ENCODE results near the gene ZFYVE26. TPM values are rescaled to one million over a fixed set of nuclear protein-coding genes. Genes with fewer than 3 reads are reported as not detected.
"Not testable (repeated sequence)": the region's sequence is repeated elsewhere in the genome, so short reads cannot be mapped to it uniquely, and the experiment has no call there.

ZFYVE26 gene
- total and polyA plus RNA-seq, 5 donors from 2014 or later, result 2.9 to 27.4 (median 3.7) TPM

DNA sequence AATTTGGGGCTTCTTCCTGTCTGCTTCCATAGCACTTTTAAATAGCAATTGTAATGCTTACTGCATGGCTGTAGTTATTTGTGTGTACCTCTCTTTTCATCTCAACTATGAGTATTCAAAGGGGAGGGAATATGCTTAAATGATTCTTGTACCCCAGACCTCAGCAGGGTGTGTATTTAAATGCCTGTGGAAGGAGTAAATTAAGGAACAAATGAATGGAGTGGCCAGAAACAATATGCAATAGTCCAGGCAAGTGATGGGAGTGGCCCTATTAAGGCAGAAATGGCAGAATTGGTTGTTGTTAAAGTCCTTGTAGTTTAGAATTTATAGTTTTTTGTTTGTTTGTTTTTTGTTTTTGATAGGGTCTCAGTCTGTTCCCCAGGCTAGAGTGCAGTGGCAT is 4.7 kb upstream of the ZFYVE26 start:
- peak overlapping the region in 1 of 3 donors; percentile 99 for H3K27ac Mint-ChIP-seq
- H3K4me3 Mint-ChIP-seq, result peak overlapping the region; percentile 57 to 100 (median 100)
- Histone ChIP-seq H3K27ac (ENCODE audit: insufficient read depth, low read length, poor library complexity, severe bottlenecking) (no peak overlapping the region), H3K4me3 (ENCODE audit: low read depth, low read length) (peak overlapping the region; percentile 88), H3K9me3 (ENCODE audit: control insufficient read depth in 2 of 2, low read length in 2 of 2) (no peaks in the 10 kb centered on the region), H3K4me1 (ENCODE audit: control insufficient read depth, insufficient read depth, low read length, poor library complexity, severe bottlenecking) (peaks cover 23% of the 10 kb centered on the region), H3K27me3 (ENCODE audit: control insufficient read depth, insufficient read depth, low read length) (no peaks in the 10 kb centered on the region), H3K36me3 (ENCODE audit: control insufficient read depth, insufficient read depth, low read length) (no peaks in the 10 kb centered on the region)
- no peaks in the 10 kb centered on the region for H3K9me3 Mint-ChIP-seq
- peaks cover 9 to 35% (median 21%) of the 10 kb centered on the region in 4 donors for H3K4me1 Mint-ChIP-seq
- H3K36me3 Mint-ChIP-seq, result peaks cover 4% of the 10 kb centered on the region
- H3K27me3 Mint-ChIP-seq, result no peaks in the 10 kb centered on the region
- DNase-seq (no peak), ATAC-seq (ENCODE audit: low read depth in 2 of 2) (no peak)

DNA sequence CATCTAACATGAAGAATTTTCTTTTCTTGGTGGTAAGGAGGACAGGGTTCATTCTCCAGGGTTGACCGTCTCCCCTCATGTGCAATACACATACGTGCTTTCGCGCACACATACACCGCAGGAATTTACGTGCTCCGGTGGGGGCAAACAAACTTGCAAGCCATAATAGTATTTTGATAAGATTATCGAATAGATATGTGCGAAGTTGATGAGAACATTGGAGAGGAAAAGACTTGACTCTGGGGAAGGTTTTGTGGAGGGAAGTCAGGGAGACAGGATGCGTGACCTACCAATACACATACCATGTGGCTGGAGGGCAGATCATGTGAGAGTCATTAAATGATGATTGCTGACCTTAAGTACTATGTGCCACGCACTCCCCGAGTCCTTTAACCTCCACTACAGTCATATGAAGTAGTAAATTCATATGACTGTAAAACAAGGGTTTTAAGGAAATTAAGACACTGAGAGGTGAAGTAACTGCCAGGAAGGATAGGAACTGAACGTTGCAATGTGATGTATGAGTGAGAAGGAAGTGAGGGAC is 4.1 kb upstream of the ZFYVE26 start:
- H3K9me3 Mint-ChIP-seq, result no peaks in the 10 kb centered on the region
- peak overlapping the region; percentile 32 to 99 (median 97) for H3K27ac Mint-ChIP-seq
- Histone ChIP-seq H3K36me3 (ENCODE audit: control insufficient read depth, insufficient read depth, low read length) (no peaks in the 10 kb centered on the region), H3K27me3 (ENCODE audit: control insufficient read depth, insufficient read depth, low read length) (no peaks in the 10 kb centered on the region), H3K4me1 (ENCODE audit: control insufficient read depth, insufficient read depth, low read length, poor library complexity, severe bottlenecking) (peaks cover 29% of the 10 kb centered on the region), H3K27ac (ENCODE audit: insufficient read depth, low read length, poor library complexity, severe bottlenecking) (peak overlapping the region; percentile 68), H3K9me3 (ENCODE audit: control insufficient read depth in 2 of 2, low read length in 2 of 2) (no peaks in the 10 kb centered on the region), H3K4me3 (ENCODE audit: low read depth, low read length) (peak overlapping the region; percentile 88)
- peak overlapping the region; percentile 95 to 100 (median 100) for H3K4me3 Mint-ChIP-seq
- no peaks in the 10 kb centered on the region for H3K27me3 Mint-ChIP-seq
- no peak for ATAC-seq (ENCODE audit: low read depth in 2 of 2)
- H3K36me3 Mint-ChIP-seq, result no peaks in the 10 kb centered on the region
- peak in 1 of 3 donors; percentile 23 for DNase-seq
- H3K4me1 Mint-ChIP-seq, result peaks cover 12 to 40% (median 21%) of the 10 kb centered on the region in 4 donors

DNA sequence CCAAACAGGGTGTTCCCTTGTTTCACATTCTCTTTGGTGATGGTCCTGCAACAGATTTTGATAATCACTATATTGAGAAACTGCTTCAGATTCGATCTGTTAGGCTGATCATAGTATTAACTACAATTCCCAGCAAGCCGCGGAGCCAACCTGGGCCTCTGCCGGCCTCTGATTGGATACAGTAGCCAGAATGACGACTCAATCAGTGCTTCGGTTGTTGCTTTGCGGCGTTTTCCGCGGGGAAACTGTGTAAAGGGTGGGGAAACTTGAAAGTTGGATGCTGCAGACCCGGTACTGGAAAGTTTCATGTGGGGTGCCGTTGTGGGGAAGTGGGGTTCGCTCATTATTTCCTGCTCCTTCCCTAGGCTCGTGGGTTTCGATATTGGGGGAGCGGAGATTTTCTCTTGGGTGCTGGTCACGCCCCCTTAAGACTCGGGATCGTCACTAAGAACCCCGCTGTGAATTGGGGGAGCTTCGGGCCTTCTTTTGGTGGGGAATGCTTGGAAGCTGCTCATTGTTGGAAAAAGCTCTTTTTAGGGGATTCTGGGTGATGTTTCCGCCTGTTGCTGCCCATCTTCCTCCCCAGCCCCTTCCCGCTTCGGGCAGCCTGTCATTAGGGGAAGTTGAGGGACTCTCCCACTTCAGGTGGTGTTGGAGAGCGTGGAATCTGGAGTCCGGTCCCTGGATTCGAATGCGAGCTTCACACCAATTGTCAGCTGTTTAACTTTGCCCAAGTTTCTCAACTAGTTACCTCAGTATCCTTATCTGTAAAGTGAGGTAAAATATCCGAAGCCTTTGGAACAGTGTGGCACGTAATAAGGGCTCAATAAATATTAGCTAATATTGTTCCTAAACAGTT is 3.4 kb upstream of the ZFYVE26 start, which contains the start of gene RAD51B:
RAD51B (plus strand) TSS at position 217 of the 859 bp plus-strand sequence.
- peak; percentile 85 to 91 (median 89) for DNase-seq
- H3K4me1 ChIP-seq (ENCODE audit: control insufficient read depth, insufficient read depth, low read length, poor library complexity, severe bottlenecking), result peaks cover 34% of the 10 kb centered on the region
- H3K27ac Mint-ChIP-seq, result peak within 1 kb of the TSS; percentile 94 to 99 (median 97)

DNA sequence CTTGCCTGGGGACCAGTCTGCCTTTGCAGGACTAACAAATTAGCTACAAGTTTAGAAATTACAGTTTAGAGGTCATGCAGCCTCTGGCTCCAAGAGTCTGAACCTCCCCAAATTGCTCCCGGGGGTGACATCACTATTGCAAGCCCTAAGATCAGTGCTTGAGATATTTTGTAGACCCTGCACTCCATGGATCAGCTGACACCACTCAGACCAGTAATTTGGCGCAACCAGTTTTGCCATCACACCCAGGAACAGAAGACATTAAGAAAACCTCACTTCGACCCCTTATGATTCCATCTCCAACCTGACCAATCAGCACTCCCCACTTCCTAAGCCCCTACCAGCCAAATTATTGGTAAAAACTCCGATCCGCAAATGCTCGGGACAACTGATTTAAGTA is 2.1 kb upstream of the ZFYVE26 start:
- not testable (repeated sequence) for H3K27me3 ChIP-seq (ENCODE audit: control insufficient read depth, insufficient read depth, low read length); H3K9me3 Mint-ChIP-seq; DNase-seq; H3K36me3 ChIP-seq (ENCODE audit: control insufficient read depth, insufficient read depth, low read length); H3K4me3 ChIP-seq (ENCODE audit: low read depth, low read length); H3K36me3 Mint-ChIP-seq; H3K27ac ChIP-seq (ENCODE audit: insufficient read depth, low read length, poor library complexity, severe bottlenecking); H3K9me3 ChIP-seq (ENCODE audit: control insufficient read depth in 2 of 2, low read length in 2 of 2); H3K27me3 Mint-ChIP-seq; ATAC-seq (ENCODE audit: low read depth in 2 of 2)
- peak overlapping the region in 3 of 4 donors; percentile 99 to 100 (median 100) for H3K4me3 Mint-ChIP-seq
- H3K27ac Mint-ChIP-seq, result peak overlapping the region in 2 of 3 donors; percentile 11 to 18
- H3K4me1 Mint-ChIP-seq, result peaks cover 20 to 59% (median 34%) of the 10 kb centered on the region in 4 donors
- H3K4me1 ChIP-seq (ENCODE audit: control insufficient read depth, insufficient read depth, low read length, poor library complexity, severe bottlenecking), result peaks cover 34% of the 10 kb centered on the region

More for the DNA sequence above, 3.4 kb upstream of the ZFYVE26 start, which contains the start of gene RAD51B:
- no peaks in the 10 kb centered on the region for H3K27me3 Mint-ChIP-seq
- no peaks in the 10 kb centered on the region for H3K27me3 ChIP-seq (ENCODE audit: control insufficient read depth, insufficient read depth, low read length)
- no peaks in the 10 kb centered on the region for H3K36me3 ChIP-seq (ENCODE audit: control insufficient read depth, insufficient read depth, low read length)
- H3K4me3 Mint-ChIP-seq, result peak within 1 kb of the TSS; percentile 95 to 100 (median 100)
- no peaks in the 10 kb centered on the region for H3K9me3 ChIP-seq (ENCODE audit: control insufficient read depth in 2 of 2, low read length in 2 of 2)
- H3K4me1 Mint-ChIP-seq, result peaks cover 15 to 47% (median 26%) of the 10 kb centered on the region in 4 donors
- peak within 1 kb of the TSS; percentile 68 for H3K27ac ChIP-seq (ENCODE audit: insufficient read depth, low read length, poor library complexity, severe bottlenecking)
- peak within 1 kb of the TSS; percentile 88 for H3K4me3 ChIP-seq (ENCODE audit: low read depth, low read length)
- no peaks in the 10 kb centered on the region for H3K36me3 Mint-ChIP-seq
- H3K9me3 Mint-ChIP-seq, result no peaks in the 10 kb centered on the region
- ATAC-seq (ENCODE audit: low read depth in 2 of 2), result peak; percentile 70 to 71

DNA sequence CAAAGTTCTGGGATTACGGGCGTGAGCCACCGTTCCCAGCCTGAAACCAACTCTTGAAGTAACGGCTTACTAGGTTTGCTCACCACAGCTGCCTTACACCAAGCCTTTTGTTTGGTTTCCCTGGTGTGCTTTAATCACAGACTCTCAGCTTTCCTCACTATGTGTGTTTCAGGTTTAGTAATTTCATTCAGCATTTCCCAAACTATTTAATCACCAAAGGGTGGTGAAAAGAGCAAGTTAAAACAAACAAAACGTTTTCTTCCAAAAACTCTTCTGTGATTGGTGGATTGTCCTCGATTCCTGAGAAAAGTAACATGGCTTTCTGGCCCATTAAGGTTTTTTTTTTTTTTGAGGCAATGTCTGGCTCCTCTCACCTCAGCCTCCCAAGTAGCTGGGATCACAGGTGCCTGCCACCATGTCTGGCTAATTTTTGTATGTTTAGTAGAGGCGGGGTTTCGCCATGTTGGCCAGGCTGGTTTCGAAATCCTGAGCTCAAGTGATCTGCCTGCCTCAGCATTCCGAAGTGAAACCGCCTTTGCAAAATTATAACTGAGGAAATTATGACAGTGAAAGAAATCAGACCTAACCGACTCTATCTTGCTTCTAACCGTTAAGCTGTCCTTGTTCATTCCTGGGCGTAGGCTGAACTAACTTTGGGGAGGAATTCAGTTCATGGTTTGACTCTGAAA is 1.5 kb upstream of the ZFYVE26 start:
- no peak overlapping the region for H3K4me3 ChIP-seq (ENCODE audit: low read depth, low read length)
- H3K27me3 Mint-ChIP-seq, result no peaks in the 10 kb centered on the region
- peak overlapping the region; percentile 74 to 100 (median 100) for H3K4me3 Mint-ChIP-seq
- H3K27me3 ChIP-seq (ENCODE audit: control insufficient read depth, insufficient read depth, low read length), result no peaks in the 10 kb centered on the region
- ATAC-seq (ENCODE audit: low read depth in 2 of 2) (no peak), DNase-seq (no peak)
- H3K36me3 Mint-ChIP-seq, result peaks cover 8% of the 10 kb centered on the region
- peaks cover 34% of the 10 kb centered on the region for H3K4me1 ChIP-seq (ENCODE audit: control insufficient read depth, insufficient read depth, low read length, poor library complexity, severe bottlenecking)
- peaks cover 2% of the 10 kb centered on the region for H3K36me3 ChIP-seq (ENCODE audit: control insufficient read depth, insufficient read depth, low read length)
- no peaks in the 10 kb centered on the region for H3K9me3 Mint-ChIP-seq
- no peak overlapping the region for H3K27ac ChIP-seq (ENCODE audit: insufficient read depth, low read length, poor library complexity, severe bottlenecking)
- peak overlapping the region in 1 of 3 donors; percentile 18 for H3K27ac Mint-ChIP-seq
- H3K9me3 ChIP-seq (ENCODE audit: control insufficient read depth in 2 of 2, low read length in 2 of 2), result no peaks in the 10 kb centered on the region
- H3K4me1 Mint-ChIP-seq, result peaks cover 22 to 60% (median 34%) of the 10 kb centered on the region in 4 donors

DNA sequence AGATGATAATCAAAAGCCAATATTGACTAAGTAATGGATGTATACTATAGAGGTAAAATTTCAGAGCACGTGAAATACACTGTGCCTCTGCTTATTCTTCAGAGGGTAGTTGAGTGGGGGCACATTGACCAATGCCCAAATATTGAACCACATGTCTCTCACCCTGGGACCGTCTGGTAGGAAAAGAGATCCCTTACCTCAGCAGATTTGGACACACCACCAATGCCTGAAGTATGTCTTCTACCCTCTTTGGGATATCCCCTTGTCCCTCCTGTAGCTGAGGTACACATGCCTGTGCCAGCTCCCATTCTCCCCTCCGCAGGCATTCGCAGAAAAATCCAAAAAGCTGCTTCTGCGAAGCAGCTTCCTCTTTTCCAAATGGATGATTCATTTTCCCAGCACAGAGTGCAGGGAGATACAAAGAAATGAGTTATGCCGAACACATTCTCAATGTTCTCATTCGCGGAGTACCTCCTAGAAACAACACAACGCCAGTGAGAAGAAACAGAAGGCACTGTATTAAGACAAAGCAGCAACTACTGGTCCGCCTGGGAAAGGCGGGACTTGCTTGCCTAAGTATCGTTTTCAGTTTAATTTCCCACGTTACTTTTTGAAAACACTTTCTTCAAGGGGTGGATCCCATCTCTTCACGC is 691 bp downstream of the ZFYVE26 start:
- peaks cover 24% of the 10 kb centered on the region for H3K36me3 Mint-ChIP-seq
- no peaks in the 10 kb centered on the region for H3K27me3 Mint-ChIP-seq
- Histone ChIP-seq H3K4me3 (ENCODE audit: low read depth, low read length) (peak overlapping the region; percentile 91), H3K36me3 (ENCODE audit: control insufficient read depth, insufficient read depth, low read length) (peaks cover 12% of the 10 kb centered on the region), H3K27me3 (ENCODE audit: control insufficient read depth, insufficient read depth, low read length) (no peaks in the 10 kb centered on the region), H3K9me3 (ENCODE audit: control insufficient read depth in 2 of 2, low read length in 2 of 2) (no peaks in the 10 kb centered on the region), H3K4me1 (ENCODE audit: control insufficient read depth, insufficient read depth, low read length, poor library complexity, severe bottlenecking) (peaks cover 31% of the 10 kb centered on the region), H3K27ac (ENCODE audit: insufficient read depth, low read length, poor library complexity, severe bottlenecking) (peak overlapping the region; percentile 77)
- peak in 1 of 3 donors; percentile 43 for DNase-seq
- H3K4me3 Mint-ChIP-seq, result peak overlapping the region; percentile 96 to 99 (median 98)
- no peaks in the 10 kb centered on the region for H3K9me3 Mint-ChIP-seq
- no peak for ATAC-seq (ENCODE audit: low read depth in 2 of 2)
- H3K4me1 Mint-ChIP-seq, result peaks cover 27 to 61% (median 35%) of the 10 kb centered on the region in 4 donors
- H3K27ac Mint-ChIP-seq, result peak overlapping the region; percentile 97 to 99 (median 97)

DNA sequence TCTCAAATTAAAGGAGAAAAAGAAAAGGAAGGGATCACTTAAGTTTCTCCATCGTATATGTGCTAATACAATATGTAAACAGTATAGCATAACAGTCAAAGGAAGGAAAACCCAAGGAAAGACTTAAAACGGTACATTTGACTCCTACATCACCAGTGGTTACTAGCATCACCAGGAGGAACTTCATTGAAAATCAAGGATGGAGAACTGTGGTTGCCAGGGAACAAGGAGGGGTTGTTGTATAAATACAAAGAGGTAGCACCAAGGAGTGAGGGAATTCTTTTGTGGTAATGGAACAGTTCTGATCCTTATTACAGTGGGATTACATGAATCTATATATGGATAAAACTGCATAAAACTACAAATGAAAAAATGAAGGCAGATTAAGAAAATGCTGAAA is 1.6 kb downstream of the ZFYVE26 start:
- peaks cover 18% of the 10 kb centered on the region for H3K36me3 ChIP-seq (ENCODE audit: control insufficient read depth, insufficient read depth, low read length)
- DNase-seq, result no peak
- H3K9me3 ChIP-seq (ENCODE audit: control insufficient read depth in 2 of 2, low read length in 2 of 2), result no peaks in the 10 kb centered on the region
- no peak overlapping the region for H3K27ac ChIP-seq (ENCODE audit: insufficient read depth, low read length, poor library complexity, severe bottlenecking)
- no peaks in the 10 kb centered on the region for H3K27me3 Mint-ChIP-seq
- no peak for ATAC-seq (ENCODE audit: low read depth in 2 of 2)
- H3K4me1 ChIP-seq (ENCODE audit: control insufficient read depth, insufficient read depth, low read length, poor library complexity, severe bottlenecking), result peaks cover 22% of the 10 kb centered on the region
- H3K9me3 Mint-ChIP-seq, result no peaks in the 10 kb centered on the region
- H3K4me1 Mint-ChIP-seq, result peaks cover 24 to 53% (median 32%) of the 10 kb centered on the region in 4 donors
- H3K36me3 Mint-ChIP-seq, result peaks cover 31% of the 10 kb centered on the region
- H3K4me3 Mint-ChIP-seq, result peak overlapping the region; percentile 96 to 99 (median 98)
- peak overlapping the region; percentile 22 for H3K4me3 ChIP-seq (ENCODE audit: low read depth, low read length)
- no peaks in the 10 kb centered on the region for H3K27me3 ChIP-seq (ENCODE audit: control insufficient read depth, insufficient read depth, low read length)
- H3K27ac Mint-ChIP-seq, result peak overlapping the region in 2 of 3 donors; percentile 1 to 99
